Measurements from ENCODE around the gene NEAT1.
"Not testable (repeated sequence)": the region's sequence is repeated elsewhere in the genome, so short reads cannot be mapped to it uniquely, and the experiment has no call there.

NEAT1 gene

DNA sequence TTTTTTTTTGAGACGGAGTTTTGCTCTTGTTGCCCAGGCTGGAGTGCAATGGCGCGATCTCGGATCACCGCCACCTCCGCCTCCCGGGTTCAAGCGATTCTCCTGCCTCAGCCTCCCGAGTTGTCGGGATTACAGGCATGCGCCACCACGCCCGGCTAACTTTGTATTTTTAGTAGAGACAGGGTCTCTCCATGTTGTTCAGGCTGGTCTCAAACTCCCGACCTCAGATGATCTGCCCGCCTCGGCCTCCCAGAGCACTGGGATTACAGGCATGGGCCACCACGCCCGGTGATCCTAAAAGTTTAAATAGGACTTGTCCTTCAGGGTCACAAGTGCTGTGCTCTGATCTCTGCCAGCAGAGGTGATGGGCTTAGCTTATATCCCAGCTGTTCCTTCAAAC is 42.9 kb downstream of the NEAT1 start:
- H3K36me3 ChIP-seq (ENCODE audit: insufficient read depth, low read length); H3K4me3 ChIP-seq (ENCODE audit: low read depth, low read length); H3K27me3 ChIP-seq (ENCODE audit: insufficient read depth, low read length); H3K79me2 ChIP-seq (ENCODE audit: control insufficient read depth, insufficient read depth, low read length, unreplicated experiment); H3K27ac ChIP-seq (ENCODE audit: low read depth, low read length); H2AFZ ChIP-seq (ENCODE audit: low read length, unreplicated experiment); H3K4me1 ChIP-seq (ENCODE audit: control insufficient read depth, insufficient read depth, low read length, unreplicated experiment): not testable (repeated sequence)

DNA sequence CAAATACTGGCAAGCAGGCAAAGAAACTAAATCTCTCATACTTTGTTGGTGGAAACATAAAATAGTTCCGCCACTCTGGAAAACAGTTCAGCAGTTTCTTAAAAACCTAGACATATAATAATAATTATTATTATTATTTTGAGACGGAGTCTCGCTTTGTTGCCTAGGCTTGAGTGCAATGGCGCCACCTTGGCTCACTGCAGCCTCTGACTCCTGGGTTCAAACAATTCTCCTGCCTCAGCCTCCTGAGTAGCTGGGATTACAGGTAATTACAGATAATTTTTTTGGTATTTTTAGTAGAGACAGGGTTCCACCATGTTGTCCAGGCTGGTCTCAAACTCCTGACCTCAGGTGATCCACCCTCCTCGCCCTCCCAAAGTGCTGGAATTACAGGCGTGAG is 44.7 kb downstream of the NEAT1 start:
- not testable (repeated sequence) for H3K27me3 ChIP-seq (ENCODE audit: insufficient read depth, low read length); H3K27ac ChIP-seq (ENCODE audit: low read depth, low read length); H2AFZ ChIP-seq (ENCODE audit: low read length, unreplicated experiment)

DNA sequence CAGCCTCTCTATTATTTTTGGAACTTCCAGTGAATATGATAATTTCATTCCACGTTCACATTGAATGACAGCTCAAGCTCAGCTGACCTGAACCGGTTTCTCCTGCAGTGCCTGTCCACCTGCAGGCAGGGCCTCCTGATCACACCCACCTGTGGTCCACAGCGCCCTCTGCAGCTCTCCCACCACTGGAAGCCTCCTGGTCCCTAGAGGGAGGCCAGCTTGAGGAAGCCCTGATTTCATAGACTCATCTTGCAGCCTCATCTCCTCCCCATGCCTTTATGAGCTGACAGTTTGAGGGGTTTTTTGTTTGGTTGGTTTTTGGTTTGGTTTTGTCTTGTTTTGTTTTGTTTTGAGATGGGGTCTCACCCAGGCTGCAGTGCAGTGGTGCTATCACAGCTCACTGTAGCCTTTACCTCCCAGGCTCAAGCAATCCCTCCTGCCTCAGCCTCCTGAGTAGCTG is 46.3 kb downstream of the NEAT1 start:
- Histone ChIP-seq H3K36me3 (ENCODE audit: insufficient read depth, low read length) (no peaks in the 10 kb centered on the region), H2AFZ (ENCODE audit: low read length, unreplicated experiment) (no peak overlapping the region), H3K4me1 (ENCODE audit: control insufficient read depth, insufficient read depth, low read length, unreplicated experiment) (peaks cover 22% of the 10 kb centered on the region), H3K27me3 (ENCODE audit: insufficient read depth, low read length) (no peaks in the 10 kb centered on the region), H3K27ac (ENCODE audit: low read depth, low read length) (no peak overlapping the region), H3K79me2 (ENCODE audit: control insufficient read depth, insufficient read depth, low read length, unreplicated experiment) (peaks cover 13% of the 10 kb centered on the region), H3K4me3 (ENCODE audit: low read depth, low read length) (no peak overlapping the region)

More for the DNA sequence above, 44.7 kb downstream of the NEAT1 start:
- peaks cover 13% of the 10 kb centered on the region for H3K4me1 ChIP-seq (ENCODE audit: control insufficient read depth, insufficient read depth, low read length, unreplicated experiment)
- not testable (repeated sequence) for H3K36me3 ChIP-seq (ENCODE audit: insufficient read depth, low read length); H3K79me2 ChIP-seq (ENCODE audit: control insufficient read depth, insufficient read depth, low read length, unreplicated experiment); H3K4me3 ChIP-seq (ENCODE audit: low read depth, low read length)

DNA sequence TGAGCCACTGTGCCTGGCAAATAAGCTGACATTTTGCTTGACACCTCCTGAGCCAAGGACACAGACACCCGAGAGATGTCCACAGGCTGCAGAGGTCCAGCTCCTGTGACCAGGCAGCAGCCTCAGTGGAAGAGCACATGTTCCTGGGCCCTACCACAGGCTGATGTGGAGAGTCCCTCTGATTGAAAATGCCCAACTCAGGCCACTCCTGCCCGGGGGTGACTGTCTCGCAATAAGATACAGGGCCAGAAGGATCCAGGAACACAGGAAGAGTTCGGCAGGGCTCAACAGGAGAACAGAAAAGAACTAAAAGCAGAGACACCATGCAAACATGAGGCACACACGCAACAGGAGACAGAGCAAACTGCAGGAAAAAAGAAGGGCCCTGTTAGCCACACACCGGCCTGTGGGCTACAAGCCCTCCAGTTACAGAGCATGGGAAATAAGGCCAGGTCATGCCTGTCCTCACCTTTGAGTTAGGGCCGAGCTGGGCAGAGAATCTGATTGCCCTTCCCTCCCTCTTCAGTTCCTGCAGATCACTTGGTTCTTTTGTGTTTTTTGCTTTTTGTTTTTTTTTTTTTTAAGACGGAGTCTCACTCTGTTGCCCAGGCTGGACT is 47.9 kb downstream of the NEAT1 start:
- Histone ChIP-seq H3K79me2 (ENCODE audit: control insufficient read depth, insufficient read depth, low read length, unreplicated experiment) (peaks cover 25% of the 10 kb centered on the region), H3K36me3 (ENCODE audit: insufficient read depth, low read length) (no peaks in the 10 kb centered on the region), H3K27ac (ENCODE audit: low read depth, low read length) (peak overlapping the region; percentile 97), H2AFZ (ENCODE audit: low read length, unreplicated experiment) (no peak overlapping the region), H3K4me1 (ENCODE audit: control insufficient read depth, insufficient read depth, low read length, unreplicated experiment) (peaks cover 22% of the 10 kb centered on the region), H3K27me3 (ENCODE audit: insufficient read depth, low read length) (no peaks in the 10 kb centered on the region), H3K4me3 (ENCODE audit: low read depth, low read length) (no peak overlapping the region)

DNA sequence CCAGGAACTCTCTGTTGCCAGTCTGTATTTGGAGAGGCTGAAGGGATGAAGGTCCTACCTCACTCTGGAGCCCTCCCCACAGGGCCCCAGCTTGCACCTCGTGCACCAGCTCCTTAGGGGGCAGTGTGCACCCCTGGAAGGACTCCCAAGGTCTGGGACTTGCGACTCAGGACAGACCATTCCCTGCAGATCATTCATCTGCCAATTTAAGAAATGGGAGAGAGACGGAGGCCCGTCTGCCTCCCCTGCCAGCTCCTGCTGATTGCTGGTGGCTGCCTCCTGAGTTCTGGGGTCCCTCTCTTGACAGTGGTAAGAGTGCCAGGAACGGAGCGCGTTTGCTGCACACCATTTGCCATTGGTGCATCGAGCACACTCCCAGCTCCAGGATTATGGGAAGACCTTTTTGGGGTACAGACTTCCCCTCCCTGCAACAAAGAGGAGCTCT is 48.9 kb downstream of the NEAT1 start:
- peak overlapping the region; percentile 97 for H3K27ac ChIP-seq (ENCODE audit: low read depth, low read length)
- peaks cover 27% of the 10 kb centered on the region for H3K4me1 ChIP-seq (ENCODE audit: control insufficient read depth, insufficient read depth, low read length, unreplicated experiment)
- no peaks in the 10 kb centered on the region for H3K27me3 ChIP-seq (ENCODE audit: insufficient read depth, low read length)
- H2AFZ ChIP-seq (ENCODE audit: low read length, unreplicated experiment): no peak overlapping the region
- no peaks in the 10 kb centered on the region for H3K36me3 ChIP-seq (ENCODE audit: insufficient read depth, low read length)
- peak overlapping the region; percentile 49 for H3K4me3 ChIP-seq (ENCODE audit: low read depth, low read length)
- peaks cover 30% of the 10 kb centered on the region for H3K79me2 ChIP-seq (ENCODE audit: control insufficient read depth, insufficient read depth, low read length, unreplicated experiment)

DNA sequence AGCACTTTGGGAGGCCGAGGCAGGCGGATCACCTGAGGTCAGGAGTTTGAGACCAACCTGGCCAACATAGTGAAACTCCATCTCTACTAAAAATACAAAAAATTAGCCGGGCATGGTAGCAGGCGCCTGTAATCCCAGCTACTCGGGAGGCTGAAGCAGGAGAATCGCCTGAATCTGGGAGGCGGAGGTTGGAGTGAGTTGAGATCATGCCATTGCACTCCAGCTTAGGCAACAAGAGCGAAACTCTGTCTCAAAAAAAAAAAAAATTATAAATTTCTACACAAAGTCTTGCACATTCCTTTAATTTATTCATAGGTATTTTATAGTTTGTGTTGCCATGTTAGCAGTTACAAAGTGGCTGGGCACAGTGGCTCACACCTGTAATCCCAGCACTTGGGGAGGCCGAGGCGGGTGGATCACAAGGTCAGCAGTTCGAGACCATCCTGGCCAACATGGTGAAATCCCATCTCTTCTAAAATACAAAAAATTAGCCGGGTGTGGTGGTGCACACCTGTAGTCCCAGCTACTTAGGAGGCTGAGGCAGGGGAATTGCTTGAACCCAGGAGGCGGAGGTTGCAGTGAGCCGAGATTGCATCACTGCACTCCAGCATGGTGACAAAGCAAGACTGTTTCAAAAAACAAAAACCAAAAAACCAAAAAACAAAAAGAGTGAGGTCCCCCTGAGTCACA is 50.1 kb downstream of the NEAT1 start:
- H3K27ac ChIP-seq (ENCODE audit: low read depth, low read length): peak overlapping the region; percentile 97
- peaks cover 34% of the 10 kb centered on the region for H3K4me1 ChIP-seq (ENCODE audit: control insufficient read depth, insufficient read depth, low read length, unreplicated experiment)
- peaks cover 42% of the 10 kb centered on the region for H3K79me2 ChIP-seq (ENCODE audit: control insufficient read depth, insufficient read depth, low read length, unreplicated experiment)
- H3K27me3 ChIP-seq (ENCODE audit: insufficient read depth, low read length); H3K4me3 ChIP-seq (ENCODE audit: low read depth, low read length); H3K36me3 ChIP-seq (ENCODE audit: insufficient read depth, low read length); H2AFZ ChIP-seq (ENCODE audit: low read length, unreplicated experiment): not testable (repeated sequence)

DNA sequence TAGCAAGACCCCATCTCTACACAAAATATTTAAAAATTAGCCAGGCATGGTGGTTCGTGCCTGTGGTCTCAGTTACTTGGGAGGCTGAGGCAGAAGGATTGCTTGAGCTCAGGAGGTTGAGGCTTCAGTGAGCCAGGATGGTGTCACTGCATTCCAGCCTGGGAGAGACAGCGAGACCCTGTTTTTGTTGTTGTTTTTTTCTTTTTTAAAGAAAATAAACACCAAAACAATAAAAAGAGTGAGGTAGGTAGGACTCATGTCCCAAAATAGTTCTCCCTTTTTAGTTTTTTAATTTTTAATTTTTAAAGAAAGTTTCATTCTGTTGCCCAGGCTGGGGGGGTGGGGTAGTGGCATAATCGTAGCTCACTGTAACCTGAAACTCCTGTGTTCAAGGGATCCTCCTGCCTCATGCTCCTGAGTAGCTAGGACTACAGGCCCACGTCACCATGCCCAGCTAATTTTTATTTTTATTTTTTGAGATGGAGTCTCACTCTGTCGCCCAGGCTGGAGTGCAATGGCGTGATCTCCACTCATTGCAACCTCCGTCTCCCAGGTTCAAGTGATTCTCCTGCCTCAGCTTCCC is 50.8 kb downstream of the NEAT1 start:
- peak overlapping the region; percentile 97 for H3K27ac ChIP-seq (ENCODE audit: low read depth, low read length)

DNA sequence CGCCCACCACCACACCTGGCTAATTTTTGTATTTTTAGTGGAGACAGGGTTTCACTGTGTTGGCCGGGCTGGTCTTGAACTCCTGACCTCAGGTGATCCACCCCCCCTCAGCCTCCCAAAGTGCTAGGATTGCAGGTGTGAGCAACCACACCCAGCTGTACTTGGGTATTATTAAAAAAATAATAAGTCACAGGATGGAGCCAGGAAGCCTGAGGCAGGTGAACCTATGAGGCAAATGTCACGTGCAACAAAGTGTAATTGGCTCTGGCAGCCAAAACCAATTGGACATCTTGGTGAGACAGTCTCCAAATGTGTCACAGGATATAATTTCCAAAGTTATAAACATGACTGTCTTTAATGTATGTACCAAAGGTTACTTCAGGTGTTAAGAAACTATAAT is 52.3 kb downstream of the NEAT1 start:
- no peaks in the 10 kb centered on the region for H3K36me3 ChIP-seq (ENCODE audit: insufficient read depth, low read length)
- H3K4me1 ChIP-seq (ENCODE audit: control insufficient read depth, insufficient read depth, low read length, unreplicated experiment): peaks cover 54% of the 10 kb centered on the region
- H2AFZ ChIP-seq (ENCODE audit: low read length, unreplicated experiment): no peak overlapping the region
- H3K27me3 ChIP-seq (ENCODE audit: insufficient read depth, low read length): no peaks in the 10 kb centered on the region
- peak overlapping the region; percentile 97 for H3K27ac ChIP-seq (ENCODE audit: low read depth, low read length)
- no peak overlapping the region for H3K4me3 ChIP-seq (ENCODE audit: low read depth, low read length)
- H3K79me2 ChIP-seq (ENCODE audit: control insufficient read depth, insufficient read depth, low read length, unreplicated experiment): peaks cover 58% of the 10 kb centered on the region

More for the DNA sequence above, 50.8 kb downstream of the NEAT1 start:
- Histone ChIP-seq H3K36me3 (ENCODE audit: insufficient read depth, low read length) (no peaks in the 10 kb centered on the region), H2AFZ (ENCODE audit: low read length, unreplicated experiment) (no peak overlapping the region), H3K27me3 (ENCODE audit: insufficient read depth, low read length) (no peaks in the 10 kb centered on the region), H3K4me3 (ENCODE audit: low read depth, low read length) (no peak overlapping the region), H3K4me1 (ENCODE audit: control insufficient read depth, insufficient read depth, low read length, unreplicated experiment) (peaks cover 40% of the 10 kb centered on the region), H3K79me2 (ENCODE audit: control insufficient read depth, insufficient read depth, low read length, unreplicated experiment) (peaks cover 45% of the 10 kb centered on the region)

DNA sequence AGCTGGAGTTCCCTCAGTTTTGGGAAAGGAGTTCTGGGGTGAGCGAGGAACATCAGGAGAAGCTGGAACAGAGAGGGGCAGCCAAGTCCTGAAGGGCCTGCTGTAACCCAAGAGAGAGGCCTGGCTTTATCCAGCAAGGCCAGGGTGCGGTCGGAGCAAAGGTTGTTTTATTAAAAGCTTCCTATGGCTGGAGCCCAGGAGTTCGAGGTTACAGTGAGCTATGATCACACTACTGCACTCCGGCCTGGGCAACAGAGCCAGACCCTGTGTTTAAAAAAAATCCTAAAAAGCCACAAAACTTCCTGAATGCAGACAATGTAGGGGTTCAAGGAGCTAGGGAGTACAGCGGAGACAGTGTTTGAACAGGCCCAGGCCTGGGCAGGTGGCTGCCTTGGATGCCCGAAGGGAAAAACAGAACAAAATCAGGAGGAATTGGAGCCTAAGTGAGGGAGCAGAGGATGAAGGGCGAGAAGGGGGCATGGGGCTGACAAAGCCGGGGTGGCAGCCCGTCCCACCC is 54.1 kb downstream of the NEAT1 start:
- Histone ChIP-seq H3K4me3 (ENCODE audit: low read depth, low read length) (peak overlapping the region; percentile 88), H3K4me1 (ENCODE audit: control insufficient read depth, insufficient read depth, low read length, unreplicated experiment) (peaks cover 58% of the 10 kb centered on the region), H3K27ac (ENCODE audit: low read depth, low read length) (peak overlapping the region; percentile 98), H3K79me2 (ENCODE audit: control insufficient read depth, insufficient read depth, low read length, unreplicated experiment) (peaks cover 61% of the 10 kb centered on the region), H2AFZ (ENCODE audit: low read length, unreplicated experiment) (no peak overlapping the region), H3K36me3 (ENCODE audit: insufficient read depth, low read length) (no peaks in the 10 kb centered on the region), H3K27me3 (ENCODE audit: insufficient read depth, low read length) (no peaks in the 10 kb centered on the region)

DNA sequence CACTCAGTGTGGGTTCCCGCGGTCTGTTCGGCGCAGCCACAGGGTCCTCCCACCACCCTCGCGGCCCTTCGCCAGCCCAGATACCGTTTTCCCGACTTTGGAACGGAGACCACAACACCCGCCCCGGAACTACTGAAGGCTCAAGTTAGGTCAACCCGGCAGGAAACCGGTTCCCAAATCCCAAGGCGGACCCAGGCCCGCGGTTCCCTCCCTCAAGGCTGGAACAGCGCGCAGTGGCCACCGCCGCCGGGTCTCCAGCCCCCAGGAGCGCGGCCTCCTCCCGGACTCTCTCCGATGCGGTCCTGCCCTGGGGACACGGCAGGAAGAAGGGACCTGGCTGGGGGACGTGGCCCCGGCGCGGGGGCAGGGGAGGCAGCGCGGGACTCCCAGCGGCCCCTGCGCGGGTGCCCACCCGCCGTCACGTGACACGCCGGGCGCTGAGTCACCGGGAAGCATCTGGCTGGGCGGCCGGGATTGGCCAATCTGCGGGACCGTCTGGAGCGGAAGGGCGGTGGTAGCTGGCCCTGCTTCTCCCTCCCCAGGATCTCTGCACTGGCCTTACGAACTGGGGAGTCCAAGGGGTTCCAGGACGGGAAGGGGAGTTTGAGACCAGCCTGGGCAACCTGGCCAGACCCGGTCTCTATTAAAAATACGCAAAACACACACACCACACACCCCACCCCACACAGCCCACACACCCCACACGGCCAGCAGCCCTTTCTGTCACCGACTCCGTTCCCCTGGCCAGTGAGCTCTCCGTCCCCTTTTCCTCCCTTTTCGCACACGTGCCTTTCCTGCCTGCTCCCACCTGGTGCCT is 54.8 kb downstream of the NEAT1 start:
- Histone ChIP-seq H3K4me3 (ENCODE audit: low read depth, low read length) (peak overlapping the region; percentile 88), H2AFZ (ENCODE audit: low read length, unreplicated experiment) (no peak overlapping the region), H3K27me3 (ENCODE audit: insufficient read depth, low read length) (no peaks in the 10 kb centered on the region), H3K4me1 (ENCODE audit: control insufficient read depth, insufficient read depth, low read length, unreplicated experiment) (peaks cover 57% of the 10 kb centered on the region), H3K27ac (ENCODE audit: low read depth, low read length) (peak overlapping the region; percentile 98), H3K79me2 (ENCODE audit: control insufficient read depth, insufficient read depth, low read length, unreplicated experiment) (peaks cover 59% of the 10 kb centered on the region), H3K36me3 (ENCODE audit: insufficient read depth, low read length) (no peaks in the 10 kb centered on the region)
